HepG2 (cell line): Measurements from ENCODE around the gene GGA1. TPM values are rescaled to one million over a fixed set of nuclear protein-coding genes. Genes with fewer than 3 reads are reported as not detected.

ENCODE experiments used
- ATAC-seq: fragments of 200-7000 bp; cut with Tn5 transposase; 3 replicates; pipeline ENCODE4 v1.9.1; 2020; ENCODE audit warnings: mild to moderate bottlenecking, moderate library complexity
- BruUV-seq: library from RNA; stranded (reverse); fragments of 400-500 nt; replicated peaks from 2 replicates; lab custom pipeline; 2021; lab: Mats Ljungman, UMichigan
- CTCF ChIA-PET: fragments of 300-600 bp; formaldehyde crosslinking; extraction: SDS; loops from one replicate; lab custom pipeline; 2021; ENCODE audit warnings: low total read pairs, inconsistent platforms, low intra/inter-chr PET ratio; lab: Yijun Ruan, JAX
- POLR2A ChIA-PET: fragments of 350-600 bp; sonication (Branson Sonifier 250); formaldehyde crosslinking; loops from one replicate; lab custom pipeline; 2020; ENCODE audit warnings: antibody characterized with exemption, inconsistent platforms; lab: Yijun Ruan, JAX
- DNase-seq: peaks from one replicate; pipeline ENCODE4 v3.0.0-alpha.2; 2015; ENCODE audit warnings: low spot score
- FAIRE-seq: peaks from 3 replicates; lab custom pipeline; 2011; peaks lifted over from hg19 to GRCh38; lab: Jason Lieb, UNC
- H2AFZ ChIP-seq: one replicate; pipeline ENCODE4 v1.6.1; 2011; ENCODE audit warnings: low read length, inconsistent platforms
- H3K27ac ChIP-seq: fragments of 300-600 bp; 3 replicates; pipeline ENCODE4 v1.8.0; 2011; ENCODE audit warnings: mixed run types, mild to moderate bottlenecking, mixed read lengths, low read length, inconsistent platforms; ENCODE audit not compliant: insufficient read depth; ENCODE audit errors: extremely low read length
- H3K27me3 ChIP-seq, 2 experiments: fragments of 200-600 bp in 1 of 2; 2 replicates in 1 of 2; 3 replicates in 1 of 2; pipeline versions ENCODE4 v1.6.0 to v1.8.0; 2011; ENCODE audit warnings: low read length in 2 of 2, mild to moderate bottlenecking in 2 of 2, moderate library complexity in 2 of 2, inconsistent platforms in 1 of 2; ENCODE audit not compliant: insufficient read depth in 2 of 2, control insufficient read depth in 1 of 2
- H3K36me3 ChIP-seq, 2 experiments: fragments of 200-600 bp in 1 of 2; replicated peaks in 1 of 2; 2 replicates in 1 of 2; 3 replicates in 1 of 2; pipeline versions ENCODE4 v1.5.1 to v1.8.0; 2011; ENCODE audit warnings: low read length in 2 of 2, inconsistent platforms in 1 of 2; ENCODE audit not compliant: insufficient read depth in 2 of 2, control insufficient read depth in 1 of 2
- H3K4me1 ChIP-seq: 2 replicates; pipeline ENCODE4 v1.5.1; 2012; ENCODE audit warnings: low read length, inconsistent platforms; ENCODE audit not compliant: insufficient read depth
- H3K4me2 ChIP-seq: 2 replicates; pipeline ENCODE4 v1.6.0; 2011; ENCODE audit warnings: low read depth, low read length, inconsistent platforms
- H3K4me3 ChIP-seq, 3 experiments: fragments of 200-600 bp in 1 of 3; sonication (generic), shearing (Covaris generic) in 1 of 3; replicated peaks in 1 of 3; 2 replicates each; pipeline ENCODE4 v1.5.1; 2011 to 2016; ENCODE audit warnings: low read length in 3 of 3, inconsistent platforms in 2 of 3, low read depth in 2 of 3, mild to moderate bottlenecking in 2 of 3, control low read depth in 1 of 3, mixed read lengths in 1 of 3; ENCODE audit not compliant: insufficient read depth in 1 of 3
- H3K79me2 ChIP-seq: one replicate; pipeline ENCODE4 v1.6.1; 2011; ENCODE audit warnings: low read length, inconsistent platforms; ENCODE audit not compliant: insufficient read depth
- H3K9ac ChIP-seq: 2 replicates; pipeline ENCODE4 v1.6.0; 2011; ENCODE audit warnings: mild to moderate bottlenecking, low read depth, low read length, inconsistent platforms; ENCODE audit not compliant: insufficient read depth
- H3K9me3 ChIP-seq: 2 replicates; pipeline ENCODE4 v1.5.1; 2012; ENCODE audit warnings: mild to moderate bottlenecking, low read length
- H4K20me1 ChIP-seq: 2 replicates; pipeline ENCODE4 v1.6.0; 2011; ENCODE audit warnings: inconsistent platforms, mild to moderate bottlenecking, low read length, moderate library complexity; ENCODE audit not compliant: insufficient read depth
- EP300 ChIP-seq, 3 experiments: sonication (generic) in 1 of 3; formaldehyde crosslinking in 1 of 3; IDR thresholded peaks; 2 replicates each; pipeline versions ENCODE4 v1.5.1 to v1.6.1; 2011 to 2020; ENCODE audit warnings: low read depth in 2 of 3, low read length in 2 of 3, borderline replicate concordance in 1 of 3, improper control_type of control experiment in 1 of 3, mild to moderate bottlenecking in 1 of 3, missing genetic modification reagents in 1 of 3, moderate library complexity in 1 of 3
- HOXA7 ChIP-seq: sonication (generic); formaldehyde crosslinking; IDR thresholded peaks from 2 replicates; pipeline ENCODE4 v1.8.1; 2022; ENCODE audit warnings: mild to moderate bottlenecking, missing genetic modification reagents, moderate library complexity
- IKZF4 ChIP-seq: sonication (generic); formaldehyde crosslinking; IDR thresholded peaks from 2 replicates; pipeline ENCODE4 v1.5.1; 2020; ENCODE audit warnings: borderline replicate concordance, mild to moderate bottlenecking, low read depth, missing genetic modification reagents; ENCODE audit errors: not compliant biosample characterization
- KLF16 ChIP-seq, 2 experiments: sonication (generic) in 1 of 2; formaldehyde crosslinking in 1 of 2; IDR thresholded peaks; 2 replicates each; pipeline versions ENCODE4 v1.6.1 to v1.8.0; 2016 to 2023; ENCODE audit warnings: missing genetic modification reagents in 2 of 2, missing compliant biosample characterization in 1 of 2
- RORA ChIP-seq: sonication (generic); formaldehyde crosslinking; IDR thresholded peaks from 2 replicates; pipeline ENCODE4 v1.5.0; 2020; ENCODE audit warnings: mild to moderate bottlenecking, missing genetic modification reagents, moderate library complexity
- RXRB ChIP-seq: IDR thresholded peaks from 2 replicates; pipeline ENCODE4 v1.6.1; 2016; ENCODE audit warnings: borderline replicate concordance, missing genetic modification reagents, missing compliant biosample characterization
- ZNF441 ChIP-seq: sonication (generic); formaldehyde crosslinking; IDR thresholded peaks from 2 replicates; pipeline ENCODE4 v1.7.0; 2021; ENCODE audit warnings: missing genetic modification reagents, borderline replicate concordance
- ZNF484 ChIP-seq: sonication (generic); formaldehyde crosslinking; IDR thresholded peaks from 2 replicates; pipeline ENCODE4 v1.5.1; 2020; ENCODE audit warnings: mild to moderate bottlenecking, low read depth, missing genetic modification reagents, borderline replicate concordance
- ZNF629 ChIP-seq: sonication (generic); formaldehyde crosslinking; conservative IDR thresholded peaks from 2 replicates; pipeline ENCODE4 v1.5.0; 2020; ENCODE audit warnings: missing genetic modification reagents
- ZNF644 ChIP-seq: IDR thresholded peaks from 2 replicates; pipeline ENCODE4 v1.6.1; 2016; ENCODE audit warnings: low read depth
- ZSCAN20 ChIP-seq: sonication (generic); formaldehyde crosslinking; IDR thresholded peaks from 2 replicates; pipeline ENCODE4 v1.4.0; 2020; ENCODE audit warnings: missing genetic modification reagents, mild to moderate bottlenecking, borderline replicate concordance
- WGBS: methylation state at CpG from one replicate; pipeline ENCODE4 v1.1.6; 2017; ENCODE audit warnings: low lambda C conversion rate; 5-methylcytosine and 5-hydroxymethylcytosine counted together
- in situ Hi-C: cut with HindIII; loops from 2 replicates; pipeline ENCODE4 v1.10.0; 2017; ENCODE audit warnings: low pct_unique_long_range_greater_than_20kb; ENCODE audit not compliant: extremely low pct_ligation_motif_present
- intact Hi-C: fragments of 100-400 bp; cut with micrococcal nuclease; formaldehyde crosslinking; loops from one replicate; pipeline ENCODE4 v1.10.0; 2022; ENCODE audit not compliant: unreplicated experiment
- polyA plus RNA-seq, 8 experiments: library from polyadenylated mRNA; depleted of rRNA in 3 of 8; stranded (reverse) in 7 of 8; unstranded in 1 of 8; fragments of >200 nt; fragmentation: Illumina TruSeq in 4 of 8; extraction: Trizol in 4 of 8; gene quantifications; 2 replicates each; pipeline versions ENCODE4 v1.2.1 to v1.2.3, GENCODE V29; 2011 to 2016; ENCODE audit warnings: low read depth in 4 of 8, missing spikeins in 1 of 8, mixed read lengths in 1 of 8; ENCODE audit not compliant: insufficient read depth in 1 of 8
- total RNA-seq, 5 experiments: library from RNA; depleted of rRNA; stranded (reverse); fragments of >200 nt; fragmentation: Illumina TruSeq; extraction: Trizol; gene quantifications; 2 replicates each; pipeline ENCODE4 v1.2.3, GENCODE V29; 2016; ENCODE audit warnings: low read depth in 1 of 5
- TF ChIP-seq, protein P1 (sequence below): sonication (generic); formaldehyde crosslinking; conservative IDR thresholded peaks from 2 replicates; pipeline ENCODE4 v1.8.0; 2022; ENCODE audit warnings: missing genetic modification reagents
- TF ChIP-seq, protein P2 (sequence below): sonication (generic); formaldehyde crosslinking; IDR thresholded peaks from 2 replicates; pipeline ENCODE4 v1.4.0; 2020; ENCODE audit warnings: missing genetic modification reagents

The GGA1 gene
- total and polyA plus RNA-seq, 2 of the 13 experiments (the other 11 are each of a cell fraction or from before 2014, with no cell fraction given) = 29.1 to 87.2 TPM

DNA sequence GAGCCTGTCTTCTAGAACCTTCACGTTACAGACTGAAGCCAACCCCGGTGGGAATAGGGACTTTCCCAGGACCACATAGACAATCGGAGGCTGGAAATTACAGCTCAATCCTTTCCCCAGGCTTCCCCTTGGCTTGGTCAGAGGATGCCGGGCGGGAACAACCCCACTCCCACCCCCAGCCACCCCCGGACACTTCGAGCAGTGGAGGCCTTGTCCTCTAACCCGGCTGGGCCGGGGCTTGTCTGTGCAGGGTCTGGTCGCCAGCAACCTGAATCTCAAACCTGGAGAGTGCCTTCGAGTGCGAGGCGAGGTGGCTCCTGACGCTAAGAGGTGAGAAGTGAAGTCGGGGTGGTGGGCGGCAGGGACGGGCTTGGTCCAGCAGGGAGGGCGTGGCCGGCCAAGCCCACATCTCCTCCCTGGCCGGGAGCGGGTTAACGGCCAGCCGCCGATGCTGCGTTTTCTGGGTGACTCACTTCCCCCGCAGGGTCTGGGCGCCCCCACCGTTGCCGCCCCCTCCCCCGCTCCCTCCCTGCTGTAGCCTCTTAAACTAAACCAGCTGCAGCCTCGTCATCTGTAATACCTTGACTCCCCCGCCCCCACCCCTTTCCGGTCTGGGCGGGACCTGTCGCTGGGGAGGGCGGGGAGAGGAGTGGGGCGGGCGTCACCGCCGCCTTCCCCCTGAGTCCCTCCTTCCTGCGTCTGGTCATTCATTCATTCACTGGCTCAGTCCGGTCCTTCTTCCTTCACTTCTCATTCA lies 68.3 kb downstream of the GGA1 start (continued):
- TF ChIP-seq EP300 (IDR thresholded peaks at IDR 0.05; ENCODE audit: low read depth in 2 of 2, low read length in 2 of 2) (no peak), EP300 (CRISPR knock-in tag; IDR thresholded peaks at IDR 0.05; ENCODE audit: borderline replicate concordance) (peak; percentile 38; the same call in 1 of the 2 replicates), ZSCAN20 (no peak)

- in situ Hi-C loops = no loop called here
- Histone ChIP-seq H2AFZ (no peak overlapping the region), H3K79me2 (no peaks in the 10 kb centered on the region), H3K27me3 (no peaks in the 10 kb centered on the region), H3K36me3 (peaks cover 0 to 2% of the 10 kb centered on the region in 2 experiments; a peak in 1 of 5 replicates), H3K9me3 (no peaks in the 10 kb centered on the region), H3K4me3 (peak overlapping the region in 2 of 3 experiments; percentile 59 to 71; a peak in 3 of 6 replicates), H3K4me1 (peaks cover 55% of the 10 kb centered on the region), H3K9ac (no peak overlapping the region), H4K20me1 (no peaks in the 10 kb centered on the region), H3K27ac (no peak overlapping the region), H3K4me2 (peak overlapping the region; percentile 96)
- BruUV-seq = no TSS peak
- FAIRE-seq (no peak), DNase-seq (no peak), ATAC-seq (no peak)
- WGBS = 79% methylated on average over 15 of the region's 15 CpGs
- POLR2A ChIA-PET = interaction anchor here (0.6 to 6.0 kb wide), 5 partner anchors 8 to 323 kb away, joined by 3 to 120 read pairs (median 4); partner anchors contain the start of genes NOL12 and PDXP
- CTCF ChIA-PET = no interaction called here
- intact Hi-C loops = loop anchor here (1.0 kb wide), 1 partner anchor 16 kb away; no protein-coding TSS in a partner anchor
- no peak for TF ChIP-seq ZNF441 (CRISPR knock-in tag)
- TF ChIP-seq RORA (CRISPR knock-in tag) = no peak
- TF ChIP-seq KLF16 (CRISPR knock-in tag; IDR thresholded peaks at IDR 0.05) = 0 out of 4 replicates have a peak, but pooled peaks of 1 of the 2 experiments have one; percentile 10
- TF ChIP-seq, protein P1, sequence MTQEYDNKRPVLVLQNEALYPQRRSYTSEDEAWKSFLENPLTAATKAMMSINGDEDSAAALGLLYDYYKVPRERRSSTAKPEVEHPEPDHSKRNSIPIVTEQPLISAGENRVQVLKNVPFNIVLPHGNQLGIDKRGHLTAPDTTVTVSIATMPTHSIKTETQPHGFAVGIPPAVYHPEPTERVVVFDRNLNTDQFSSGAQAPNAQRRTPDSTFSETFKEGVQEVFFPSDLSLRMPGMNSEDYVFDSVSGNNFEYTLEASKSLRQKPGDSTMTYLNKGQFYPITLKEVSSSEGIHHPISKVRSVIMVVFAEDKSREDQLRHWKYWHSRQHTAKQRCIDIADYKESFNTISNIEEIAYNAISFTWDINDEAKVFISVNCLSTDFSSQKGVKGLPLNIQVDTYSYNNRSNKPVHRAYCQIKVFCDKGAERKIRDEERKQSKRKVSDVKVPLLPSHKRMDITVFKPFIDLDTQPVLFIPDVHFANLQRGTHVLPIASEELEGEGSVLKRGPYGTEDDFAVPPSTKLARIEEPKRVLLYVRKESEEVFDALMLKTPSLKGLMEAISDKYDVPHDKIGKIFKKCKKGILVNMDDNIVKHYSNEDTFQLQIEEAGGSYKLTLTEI (CRISPR knock-in tag) = no peak
- TF ChIP-seq ZNF644 (CRISPR knock-in tag) = no peak
- TF ChIP-seq ZNF629 (CRISPR knock-in tag) = 0 out of 2 replicates have a peak, but pooled peaks have one; percentile 21
- TF ChIP-seq RXRB (CRISPR knock-in tag) = no peak
- TF ChIP-seq, protein P2, sequence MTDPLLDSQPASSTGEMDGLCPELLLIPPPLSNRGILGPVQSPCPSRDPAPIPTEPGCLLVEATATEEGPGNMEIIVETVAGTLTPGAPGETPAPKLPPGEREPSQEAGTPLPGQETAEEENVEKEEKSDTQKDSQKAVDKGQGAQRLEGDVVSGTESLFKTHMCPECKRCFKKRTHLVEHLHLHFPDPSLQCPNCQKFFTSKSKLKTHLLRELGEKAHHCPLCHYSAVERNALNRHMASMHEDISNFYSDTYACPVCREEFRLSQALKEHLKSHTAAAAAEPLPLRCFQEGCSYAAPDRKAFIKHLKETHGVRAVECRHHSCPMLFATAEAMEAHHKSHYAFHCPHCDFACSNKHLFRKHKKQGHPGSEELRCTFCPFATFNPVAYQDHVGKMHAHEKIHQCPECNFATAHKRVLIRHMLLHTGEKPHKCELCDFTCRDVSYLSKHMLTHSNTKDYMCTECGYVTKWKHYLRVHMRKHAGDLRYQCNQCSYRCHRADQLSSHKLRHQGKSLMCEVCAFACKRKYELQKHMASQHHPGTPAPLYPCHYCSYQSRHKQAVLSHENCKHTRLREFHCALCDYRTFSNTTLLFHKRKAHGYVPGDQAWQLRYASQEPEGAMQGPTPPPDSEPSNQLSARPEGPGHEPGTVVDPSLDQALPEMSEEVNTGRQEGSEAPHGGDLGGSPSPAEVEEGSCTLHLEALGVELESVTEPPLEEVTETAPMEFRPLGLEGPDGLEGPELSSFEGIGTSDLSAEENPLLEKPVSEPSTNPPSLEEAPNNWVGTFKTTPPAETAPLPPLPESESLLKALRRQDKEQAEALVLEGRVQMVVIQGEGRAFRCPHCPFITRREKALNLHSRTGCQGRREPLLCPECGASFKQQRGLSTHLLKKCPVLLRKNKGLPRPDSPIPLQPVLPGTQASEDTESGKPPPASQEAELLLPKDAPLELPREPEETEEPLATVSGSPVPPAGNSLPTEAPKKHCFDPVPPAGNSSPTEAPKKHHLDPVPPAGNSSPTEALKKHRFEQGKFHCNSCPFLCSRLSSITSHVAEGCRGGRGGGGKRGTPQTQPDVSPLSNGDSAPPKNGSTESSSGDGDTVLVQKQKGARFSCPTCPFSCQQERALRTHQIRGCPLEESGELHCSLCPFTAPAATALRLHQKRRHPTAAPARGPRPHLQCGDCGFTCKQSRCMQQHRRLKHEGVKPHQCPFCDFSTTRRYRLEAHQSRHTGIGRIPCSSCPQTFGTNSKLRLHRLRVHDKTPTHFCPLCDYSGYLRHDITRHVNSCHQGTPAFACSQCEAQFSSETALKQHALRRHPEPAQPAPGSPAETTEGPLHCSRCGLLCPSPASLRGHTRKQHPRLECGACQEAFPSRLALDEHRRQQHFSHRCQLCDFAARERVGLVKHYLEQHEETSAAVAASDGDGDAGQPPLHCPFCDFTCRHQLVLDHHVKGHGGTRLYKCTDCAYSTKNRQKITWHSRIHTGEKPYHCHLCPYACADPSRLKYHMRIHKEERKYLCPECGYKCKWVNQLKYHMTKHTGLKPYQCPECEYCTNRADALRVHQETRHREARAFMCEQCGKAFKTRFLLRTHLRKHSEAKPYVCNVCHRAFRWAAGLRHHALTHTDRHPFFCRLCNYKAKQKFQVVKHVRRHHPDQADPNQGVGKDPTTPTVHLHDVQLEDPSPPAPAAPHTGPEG (CRISPR knock-in tag) = no peak
- TF ChIP-seq ZNF484 (CRISPR knock-in tag) = no peak
- TF ChIP-seq IKZF4 (CRISPR knock-in tag) = no peak
- no peak for TF ChIP-seq HOXA7 (CRISPR knock-in tag)
Observed at GRCh38 chr22:37677493-37677974, 68.9 kb downstream of the GGA1 start.
